ENCODE results near the gene TFPI. TPM values are rescaled to one million over a fixed set of nuclear protein-coding genes. Genes with fewer than 3 reads are reported as not detected.
A peak's percentile ranks its signal among the peaks of the same experiment; 100 is the strongest.
"Not testable (repeated sequence)": the region's sequence is repeated elsewhere in the genome, so short reads cannot be mapped to it uniquely, and the experiment has no call there.

Gene TFPI
- total RNA-seq, 1 experiment from 2014 or later = 129 TPM

- ATAC-seq (no peak), DNase-seq (ENCODE audit: low read depth, low spot score) (no peak)
- POLR2A ChIA-PET = interaction anchor here (0.6 kb wide), 1 partner anchor 779 kb away, joined by 4 read pairs; no protein-coding TSS in a partner anchor
- CTCF ChIA-PET = no interaction called here
- H3K27ac ChIP-seq (ENCODE audit: low read length) = peak overlapping the region; percentile 98
- H3K27me3 ChIP-seq (ENCODE audit: control insufficient read depth, insufficient read depth, low read length) = no peaks in the 10 kb centered on the region
- H3K4me1 ChIP-seq (ENCODE audit: control insufficient read depth, insufficient read depth, low read length) = peaks cover 81% of the 10 kb centered on the region
- peak; percentile 92 for TF ChIP-seq TCF7L2 (IDR thresholded peaks at IDR 0.05; ENCODE audit: low read depth, low read length)
- TF ChIP-seq SIN3A (IDR thresholded peaks at IDR 0.05; ENCODE audit: borderline replicate concordance, insufficient read depth, low read depth, low read length) = no peak
- peak; percentile 51 for TF ChIP-seq POLR2AphosphoS5 (IDR thresholded peaks at IDR 0.05; ENCODE audit: low read depth, low read length)
- intact Hi-C loops (cut with micrococcal nuclease; ENCODE audit: unreplicated experiment) = loop anchor here (5.0 kb wide), 2 partner anchors 34 to 41 kb away; no protein-coding TSS in a partner anchor
- peaks cover 18% of the 10 kb centered on the region; the same call in 1 of the 2 replicates for H3K36me3 ChIP-seq (ENCODE audit: control insufficient read depth, insufficient read depth, low read length)
- BruUV-seq (replicated peaks) = no TSS peak
- in situ Hi-C loops (cut with HindIII; ENCODE audit: low pct_unique_long_range_greater_than_20kb, low sequenced_read_pairs) = no loop called here
- no peak overlapping the region for H3K4me3 ChIP-seq (ENCODE audit: low read depth in 2 of 2, low read length in 2 of 2)
- no peaks in the 10 kb centered on the region for H3K9me3 ChIP-seq (ENCODE audit: control insufficient read depth, insufficient read depth, low read depth, low read length)
These were observed 10.7 kb downstream of the TFPI start for GRCh38 chr2:187543488-187543887.

GRCh38 chr2:187542123-187542522, 12.1 kb downstream of the TFPI start:
- no peak for TF ChIP-seq POLR2AphosphoS5 (IDR thresholded peaks at IDR 0.05; ENCODE audit: low read depth, low read length)
- no peak for TF ChIP-seq TCF7L2 (IDR thresholded peaks at IDR 0.05; ENCODE audit: low read depth, low read length)
- no peaks in the 10 kb centered on the region for H3K9me3 ChIP-seq (ENCODE audit: control insufficient read depth, insufficient read depth, low read depth, low read length)
- TSS peak; percentile 78 for BruUV-seq (replicated peaks)
- ATAC-seq = no peak
- peaks cover 68% of the 10 kb centered on the region for H3K4me1 ChIP-seq (ENCODE audit: control insufficient read depth, insufficient read depth, low read length)
- DNase-seq (ENCODE audit: low read depth, low spot score) = no peak
- in situ Hi-C loops (cut with HindIII; ENCODE audit: low pct_unique_long_range_greater_than_20kb, low sequenced_read_pairs) (no loop called here), intact Hi-C loops (cut with micrococcal nuclease; ENCODE audit: unreplicated experiment) (loop anchor here (5.0 kb wide), 2 partner anchors 35 to 40 kb away; no protein-coding TSS in a partner anchor)
- ChIA-PET CTCF (no interaction called here), POLR2A (interaction anchor here (0.7 kb wide), 1 partner anchor 12 kb away, joined by 3 read pairs; the partner anchor contains the start of gene TFPI)
- H3K36me3 ChIP-seq (ENCODE audit: control insufficient read depth, insufficient read depth, low read length) = peaks cover 9% of the 10 kb centered on the region; the same call in 1 of the 2 replicates
- peak overlapping the region; percentile 98 for H3K27ac ChIP-seq (ENCODE audit: low read length)
- H3K4me3 ChIP-seq (ENCODE audit: low read depth in 2 of 2, low read length in 2 of 2) = peak overlapping the region in 1 of 2 experiments; percentile 17; a peak in 2 of 4 replicates
- no peaks in the 10 kb centered on the region for H3K27me3 ChIP-seq (ENCODE audit: control insufficient read depth, insufficient read depth, low read length)

DNA sequence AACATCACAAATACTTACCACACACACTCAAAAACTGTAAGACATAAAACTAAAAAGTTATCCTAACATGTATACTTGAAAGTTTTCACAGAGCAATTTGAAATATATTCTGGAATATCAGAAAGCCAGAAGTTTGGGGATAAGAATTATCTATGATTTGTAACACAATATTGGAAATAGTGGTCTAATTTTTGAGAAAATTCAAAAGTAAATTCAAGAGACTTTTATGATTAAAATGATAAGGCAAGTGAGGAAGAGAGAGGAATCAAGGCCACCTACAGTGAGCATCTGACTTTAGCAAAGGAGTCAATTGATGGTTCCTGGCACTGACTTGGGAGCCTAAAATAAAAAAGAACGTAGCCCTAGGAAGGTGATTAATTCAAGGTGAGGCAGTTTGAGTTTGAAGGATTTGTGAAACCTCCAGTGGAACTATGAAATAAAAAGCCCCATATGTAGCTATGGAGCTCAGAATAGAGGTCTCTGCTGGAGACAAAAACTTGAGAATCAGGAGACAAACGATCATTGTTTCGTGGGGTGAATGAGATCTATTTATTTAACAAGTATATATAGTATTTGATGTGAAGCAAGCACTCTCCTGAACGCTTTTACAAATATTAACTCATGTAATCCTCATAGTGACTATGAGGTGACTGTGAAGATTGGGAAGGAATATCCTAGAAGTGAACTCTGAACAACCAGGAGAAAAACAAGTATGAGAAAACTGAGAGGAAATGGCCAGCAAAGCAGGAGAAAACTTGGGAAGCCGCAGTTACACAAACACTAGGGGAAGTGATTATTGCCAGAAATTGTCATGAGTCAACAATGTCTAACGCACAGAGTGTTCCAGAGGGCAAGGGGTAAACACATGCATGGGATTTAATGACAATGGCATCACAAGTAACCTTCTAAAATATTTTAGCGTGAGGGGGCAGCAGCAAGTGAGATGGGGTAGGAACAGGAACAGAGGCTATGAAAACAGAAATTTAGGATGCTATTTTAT, 12.8 kb downstream of the TFPI start:
- BruUV-seq (replicated peaks) = TSS peak; percentile 3
- ChIA-PET CTCF (no interaction called here), POLR2A (interaction anchor here (0.7 kb wide), 1 partner anchor 13 kb away, joined by 3 read pairs; the partner anchor contains the start of gene TFPI)
- H3K9me3 ChIP-seq (ENCODE audit: control insufficient read depth, insufficient read depth, low read depth, low read length) = no peaks in the 10 kb centered on the region
- H3K27ac ChIP-seq (ENCODE audit: low read length) = peak overlapping the region; percentile 98
- DNase-seq (ENCODE audit: low read depth, low spot score) (no peak), ATAC-seq (peak; percentile 86)
- H3K27me3 ChIP-seq (ENCODE audit: control insufficient read depth, insufficient read depth, low read length) = no peaks in the 10 kb centered on the region
- peaks cover 8% of the 10 kb centered on the region; the same call in 1 of the 2 replicates for H3K36me3 ChIP-seq (ENCODE audit: control insufficient read depth, insufficient read depth, low read length)
- in situ Hi-C loops (cut with HindIII; ENCODE audit: low pct_unique_long_range_greater_than_20kb, low sequenced_read_pairs) (no loop called here), intact Hi-C loops (cut with micrococcal nuclease; ENCODE audit: unreplicated experiment) (loop anchor here (5.0 kb wide), 2 partner anchors 36 to 39 kb away; no protein-coding TSS in a partner anchor)
- peak; percentile 47; the same call in 1 of the 2 replicates for TF ChIP-seq TCF7L2 (IDR thresholded peaks at IDR 0.05; ENCODE audit: low read depth, low read length)
- no peak; a peak in 1 of 4 replicates for TF ChIP-seq REST (IDR thresholded peaks at IDR 0.05; ENCODE audit: insufficient read depth in 1 of 2, low read depth in 2 of 2, low read length in 1 of 2)
- TF ChIP-seq, protein P1, sequence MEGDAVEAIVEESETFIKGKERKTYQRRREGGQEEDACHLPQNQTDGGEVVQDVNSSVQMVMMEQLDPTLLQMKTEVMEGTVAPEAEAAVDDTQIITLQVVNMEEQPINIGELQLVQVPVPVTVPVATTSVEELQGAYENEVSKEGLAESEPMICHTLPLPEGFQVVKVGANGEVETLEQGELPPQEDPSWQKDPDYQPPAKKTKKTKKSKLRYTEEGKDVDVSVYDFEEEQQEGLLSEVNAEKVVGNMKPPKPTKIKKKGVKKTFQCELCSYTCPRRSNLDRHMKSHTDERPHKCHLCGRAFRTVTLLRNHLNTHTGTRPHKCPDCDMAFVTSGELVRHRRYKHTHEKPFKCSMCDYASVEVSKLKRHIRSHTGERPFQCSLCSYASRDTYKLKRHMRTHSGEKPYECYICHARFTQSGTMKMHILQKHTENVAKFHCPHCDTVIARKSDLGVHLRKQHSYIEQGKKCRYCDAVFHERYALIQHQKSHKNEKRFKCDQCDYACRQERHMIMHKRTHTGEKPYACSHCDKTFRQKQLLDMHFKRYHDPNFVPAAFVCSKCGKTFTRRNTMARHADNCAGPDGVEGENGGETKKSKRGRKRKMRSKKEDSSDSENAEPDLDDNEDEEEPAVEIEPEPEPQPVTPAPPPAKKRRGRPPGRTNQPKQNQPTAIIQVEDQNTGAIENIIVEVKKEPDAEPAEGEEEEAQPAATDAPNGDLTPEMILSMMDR (IDR thresholded peaks at IDR 0.05) = peak; percentile 8; the same call in 1 of the 2 replicates
- no peak for TF ChIP-seq SIN3A (IDR thresholded peaks at IDR 0.05; ENCODE audit: borderline replicate concordance, insufficient read depth, low read depth, low read length)
- TF ChIP-seq POLR2AphosphoS5 (IDR thresholded peaks at IDR 0.05; ENCODE audit: low read depth, low read length) = peak; percentile 90
- H3K4me3 ChIP-seq (ENCODE audit: low read depth in 2 of 2, low read length in 2 of 2) = peak overlapping the region in 1 of 2 experiments; percentile 17; a peak in 2 of 4 replicates
- peaks cover 60% of the 10 kb centered on the region for H3K4me1 ChIP-seq (ENCODE audit: control insufficient read depth, insufficient read depth, low read length)

DNA sequence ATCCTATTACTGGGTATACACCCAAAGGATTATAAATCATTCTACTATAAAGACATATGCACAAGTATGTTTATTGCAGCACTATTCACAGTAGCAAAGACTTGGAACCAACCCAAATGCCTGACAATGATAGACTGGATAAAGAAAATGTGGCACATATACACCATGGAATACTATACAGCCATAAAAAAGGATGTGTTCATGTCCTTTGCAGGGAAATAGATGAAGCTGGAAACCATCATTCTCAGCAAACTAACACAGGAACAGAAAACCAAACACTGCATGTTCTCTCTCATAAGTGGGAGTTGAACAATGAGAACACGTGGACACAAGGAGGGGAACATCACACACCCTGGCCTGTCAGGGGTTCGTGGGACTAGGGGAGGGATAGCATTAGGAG, 16.0 kb downstream of the TFPI start:
- CTCF ChIA-PET; in situ Hi-C loops (cut with HindIII; ENCODE audit: low pct_unique_long_range_greater_than_20kb, low sequenced_read_pairs); BruUV-seq (replicated peaks); intact Hi-C loops (cut with micrococcal nuclease; ENCODE audit: unreplicated experiment); POLR2A ChIA-PET; H3K9me3 ChIP-seq (ENCODE audit: control insufficient read depth, insufficient read depth, low read depth, low read length); H3K36me3 ChIP-seq (ENCODE audit: control insufficient read depth, insufficient read depth, low read length); ATAC-seq; H3K27me3 ChIP-seq (ENCODE audit: control insufficient read depth, insufficient read depth, low read length); DNase-seq (ENCODE audit: low read depth, low spot score); H3K4me3 ChIP-seq (ENCODE audit: low read depth in 2 of 2, low read length in 2 of 2): not testable (repeated sequence)
- Histone ChIP-seq H3K4me1 (ENCODE audit: control insufficient read depth, insufficient read depth, low read length) (peaks cover 39% of the 10 kb centered on the region), H3K27ac (ENCODE audit: low read length) (peak overlapping the region; percentile 30; the same call in 1 of the 2 replicates)

Data from Panc1 (cell line).